Thymus (tissue), 11 donors: ENCODE data around the gene ARMC2. TPM values are rescaled to one million over a fixed set of nuclear protein-coding genes. Genes with fewer than 3 reads are reported as not detected.

ENCODE experiments used
- DNase-seq, 9 donors: peaks; one replicate each; pipeline ENCODE4 v3.0.0-alpha.2; 2013; ENCODE audit warnings: low spot score in 9 of 9, low read depth in 6 of 9, missing footprints in 1 of 9
- H3K27ac ChIP-seq, 2 donors: one replicate each; pipeline ENCODE4 v1.5.1; 2013; ENCODE audit warnings: control low read depth in 1 of 2, low read depth in 1 of 2, low read length in 1 of 2, mild to moderate bottlenecking in 1 of 2, moderate library complexity in 1 of 2
- H3K27me3 ChIP-seq, 2 donors: one replicate each; pipeline ENCODE4 v1.5.1; 2013; ENCODE audit warnings: low read length in 1 of 2; ENCODE audit not compliant: control insufficient read depth in 2 of 2, insufficient read depth in 1 of 2
- H3K36me3 ChIP-seq, 2 donors: one replicate each; pipeline ENCODE4 v1.5.1; 2013; ENCODE audit warnings: low read length in 1 of 2, mild to moderate bottlenecking in 1 of 2, moderate library complexity in 1 of 2; ENCODE audit not compliant: control insufficient read depth in 2 of 2, insufficient read depth in 2 of 2
- H3K4me1 ChIP-seq, 2 donors: one replicate each; pipeline ENCODE4 v1.5.1; 2013; ENCODE audit warnings: low read length in 2 of 2; ENCODE audit not compliant: control insufficient read depth in 2 of 2, insufficient read depth in 2 of 2
- H3K4me3 ChIP-seq, 2 donors: one replicate each; pipeline ENCODE4 v1.5.1; 2013; ENCODE audit warnings: low read length in 2 of 2, control low read depth in 1 of 2, mild to moderate bottlenecking in 1 of 2
- H3K9me3 ChIP-seq, 2 donors: one replicate each; pipeline ENCODE4 v1.5.1; 2013; ENCODE audit warnings: low read length in 1 of 2, mild to moderate bottlenecking in 1 of 2; ENCODE audit not compliant: control insufficient read depth in 2 of 2, insufficient read depth in 1 of 2
- WGBS: extraction: QIAGEN DNeasy Blood & Tissue Kit; methylation state at CpG from one replicate; pipeline ENCODE4 v1.1.7; 2013; 5-methylcytosine and 5-hydroxymethylcytosine counted together
- polyA plus RNA-seq: library from polyadenylated mRNA; stranded (reverse); fragments of 200-250 nt; gene quantifications from one replicate; pipeline ENCODE4 v1.2.3, GENCODE V29; 2013
- total RNA-seq: library from RNA; stranded (reverse); fragments of 120-200 nt; gene quantifications from one replicate; pipeline ENCODE4 v1.2.4, GENCODE V29; 2013
- donor health status: healthy.

The ARMC2 gene
- total and polyA plus RNA-seq, 2 donors: 1.8 to 1.9 TPM

DNA sequence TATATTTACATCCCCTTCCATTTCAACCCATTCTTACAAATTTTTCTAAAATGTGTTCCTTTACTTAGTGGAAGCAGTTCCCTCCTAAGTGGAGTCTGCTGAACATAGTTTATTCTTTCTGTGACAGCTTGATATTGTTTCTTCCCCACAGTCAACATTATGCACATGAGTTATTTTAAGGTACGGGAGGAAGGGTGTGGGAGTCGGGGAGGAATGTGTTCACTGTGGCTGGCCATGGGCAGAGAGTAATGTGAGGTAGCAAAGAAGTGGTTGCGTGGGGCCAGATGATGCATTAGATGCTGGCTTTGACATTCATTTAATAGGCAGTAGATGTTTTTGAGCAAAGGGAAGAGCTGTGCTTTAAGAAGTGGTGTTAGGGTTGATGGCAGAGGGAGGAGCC is 98.5 kb downstream of the ARMC2 start:
- 75% methylated on average over 3 of the region's 3 CpGs for WGBS
- H3K4me3 ChIP-seq: no peak overlapping the region
- no peaks in the 10 kb centered on the region for H3K27me3 ChIP-seq
- H3K9me3 ChIP-seq: no peaks in the 10 kb centered on the region
- no peak for DNase-seq
- peaks cover 8 to 52% of the 10 kb centered on the region in 2 donors for H3K4me1 ChIP-seq
- H3K27ac ChIP-seq: peak overlapping the region in 1 of 2 donors; percentile 18
- no peaks in the 10 kb centered on the region for H3K36me3 ChIP-seq

DNA sequence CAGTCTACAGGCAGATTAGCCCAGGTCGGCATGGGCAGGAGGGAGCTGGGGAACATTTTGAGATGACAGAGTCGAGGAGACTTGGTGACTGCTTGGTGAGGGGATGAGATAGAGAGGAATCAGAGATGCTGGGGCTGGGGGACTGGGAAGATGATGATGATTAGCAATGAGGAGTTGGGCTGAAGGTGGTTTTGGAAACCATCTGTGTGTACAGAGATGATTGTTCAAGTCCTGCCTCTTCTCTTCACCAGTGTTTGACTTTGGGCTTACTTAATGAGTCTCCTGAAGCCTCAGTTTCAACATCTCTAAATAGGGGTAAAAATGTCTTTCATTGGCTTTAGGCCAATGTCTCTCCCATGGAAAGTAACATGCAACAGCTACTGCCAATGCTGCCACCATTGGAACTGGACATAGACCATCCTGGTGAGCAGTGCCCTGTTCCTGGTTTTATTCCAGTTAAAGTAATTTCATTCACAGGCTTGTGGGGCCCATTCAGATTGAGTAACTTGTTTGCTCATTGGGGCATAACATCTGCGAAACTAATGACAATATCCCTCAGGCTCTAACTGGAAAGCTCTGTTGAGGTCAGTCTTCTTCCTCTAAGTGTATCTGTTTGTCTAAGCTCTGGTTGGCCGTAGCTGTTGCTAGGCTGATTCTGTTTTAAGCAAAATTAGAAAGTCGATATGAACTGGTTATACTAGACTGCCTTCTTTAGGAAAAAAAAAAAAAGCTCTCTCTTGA is 99.1 kb downstream of the ARMC2 start:
- Histone ChIP-seq H3K4me3 (no peak overlapping the region), H3K36me3 (no peaks in the 10 kb centered on the region), H3K4me1 (peaks cover 6 to 48% of the 10 kb centered on the region in 2 donors), H3K9me3 (no peaks in the 10 kb centered on the region), H3K27me3 (no peaks in the 10 kb centered on the region), H3K27ac (peak overlapping the region; percentile 19 to 61)
- 85% methylated on average over 5 of the region's 5 CpGs for WGBS
- DNase-seq: no peak

DNA sequence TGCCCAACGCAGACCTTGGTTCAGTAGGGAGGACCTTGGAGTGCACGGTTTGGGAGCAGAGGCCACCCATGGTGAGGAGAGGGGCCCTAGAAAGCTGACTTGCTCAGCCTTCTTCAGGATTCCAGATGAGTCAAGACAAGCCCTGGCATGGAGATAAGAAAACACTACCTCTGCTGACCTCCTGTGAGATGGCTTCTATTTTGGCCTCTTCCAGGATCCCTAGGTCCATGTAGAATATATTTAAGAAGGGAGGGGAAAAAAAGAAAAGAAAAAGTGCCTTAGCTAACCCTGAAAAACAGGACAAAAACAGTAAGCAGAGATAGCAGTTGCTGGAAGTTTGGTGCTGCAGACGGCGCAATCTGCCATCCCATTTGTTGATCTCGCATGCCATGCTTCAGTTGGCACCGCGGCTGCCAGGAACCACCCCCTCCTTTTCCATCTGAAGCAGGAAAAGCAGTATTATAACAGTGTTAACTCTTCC is 100.0 kb downstream of the ARMC2 start:
- H3K27me3 ChIP-seq: no peaks in the 10 kb centered on the region
- 73% methylated on average over 7 of the region's 7 CpGs for WGBS
- peak overlapping the region in 1 of 2 donors; percentile 56 for H3K27ac ChIP-seq
- H3K4me1 ChIP-seq: peaks cover 4 to 41% of the 10 kb centered on the region in 2 donors
- H3K36me3 ChIP-seq: no peaks in the 10 kb centered on the region
- H3K4me3 ChIP-seq: no peak overlapping the region
- DNase-seq: no peak
- no peaks in the 10 kb centered on the region for H3K9me3 ChIP-seq

DNA sequence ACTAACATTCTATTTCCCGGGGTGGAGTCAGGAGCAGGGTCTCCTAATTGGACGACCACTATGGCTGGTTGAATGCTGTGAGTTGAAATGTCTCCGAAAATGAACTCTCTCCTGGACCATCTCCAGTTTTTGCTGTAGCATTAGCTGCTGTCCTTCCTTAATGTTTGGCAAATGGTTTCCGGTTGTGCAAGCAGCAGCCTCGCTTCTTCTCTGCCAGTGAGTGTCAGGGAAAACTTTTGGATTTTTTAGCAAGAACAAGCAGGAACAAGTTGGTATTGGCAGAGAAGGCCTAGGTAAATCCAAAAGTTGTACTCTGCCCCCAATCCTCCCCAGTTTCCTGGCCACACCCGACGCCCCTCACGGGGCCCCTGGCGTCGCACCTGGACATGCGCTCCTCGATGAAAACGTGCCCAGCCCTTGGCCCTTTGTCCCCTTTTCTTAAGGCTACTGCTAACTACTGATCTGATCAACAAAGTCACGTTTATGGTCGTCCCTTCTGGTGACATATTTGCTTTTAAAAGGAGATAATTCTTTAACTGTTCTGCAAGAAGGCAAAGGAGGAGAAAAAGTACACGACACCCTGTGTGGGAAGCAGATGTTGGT is 103.2 kb downstream of the ARMC2 start:
- 95% methylated on average over 16 of the region's 16 CpGs for WGBS
- no peaks in the 10 kb centered on the region for H3K27me3 ChIP-seq
- H3K9me3 ChIP-seq: no peaks in the 10 kb centered on the region
- peak overlapping the region in 1 of 2 donors; percentile 58 for H3K27ac ChIP-seq
- H3K4me3 ChIP-seq: no peak overlapping the region
- peaks cover 0 to 25% of the 10 kb centered on the region in 2 donors for H3K4me1 ChIP-seq
- no peak for DNase-seq
- H3K36me3 ChIP-seq: no peaks in the 10 kb centered on the region

DNA sequence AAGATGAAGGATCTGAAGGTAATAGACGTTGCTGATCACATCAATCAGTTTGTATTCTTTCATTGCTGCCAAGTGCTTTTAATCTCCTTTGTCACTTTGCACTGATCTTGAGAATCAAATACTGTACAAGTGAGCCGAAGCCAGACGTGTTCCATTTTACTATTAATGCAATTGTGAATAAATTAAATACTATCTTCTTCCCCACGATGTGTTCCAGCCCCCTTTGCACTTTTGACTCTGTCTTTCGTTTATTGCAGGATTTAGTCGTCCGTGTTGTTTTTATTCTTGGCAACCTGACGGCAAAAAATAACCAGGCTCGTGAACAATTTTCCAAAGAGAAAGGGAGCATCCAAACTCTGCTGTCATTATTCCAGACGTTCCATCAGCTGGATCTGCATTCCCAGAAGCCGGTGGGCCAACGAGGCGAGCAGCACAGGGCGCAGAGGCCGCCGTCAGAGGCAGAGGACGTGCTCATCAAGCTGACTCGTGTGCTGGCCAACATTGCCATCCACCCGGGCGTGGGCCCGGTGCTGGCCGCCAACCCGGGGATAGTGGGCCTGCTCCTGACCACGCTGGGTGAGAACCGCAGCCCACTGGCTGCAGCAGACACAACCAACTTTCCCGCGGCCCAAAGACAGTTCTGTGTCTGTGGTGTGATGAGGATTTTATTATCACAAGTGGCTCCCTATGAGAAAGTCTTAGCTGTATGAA is 104.7 kb downstream of the ARMC2 start:
- Histone ChIP-seq H3K36me3 (no peaks in the 10 kb centered on the region), H3K27me3 (no peaks in the 10 kb centered on the region), H3K9me3 (no peaks in the 10 kb centered on the region), H3K4me1 (peaks cover 0 to 16% of the 10 kb centered on the region in 2 donors), H3K27ac (no peak overlapping the region), H3K4me3 (no peak overlapping the region)
- 95% methylated on average over 27 of the region's 27 CpGs for WGBS
- no peak for DNase-seq

DNA sequence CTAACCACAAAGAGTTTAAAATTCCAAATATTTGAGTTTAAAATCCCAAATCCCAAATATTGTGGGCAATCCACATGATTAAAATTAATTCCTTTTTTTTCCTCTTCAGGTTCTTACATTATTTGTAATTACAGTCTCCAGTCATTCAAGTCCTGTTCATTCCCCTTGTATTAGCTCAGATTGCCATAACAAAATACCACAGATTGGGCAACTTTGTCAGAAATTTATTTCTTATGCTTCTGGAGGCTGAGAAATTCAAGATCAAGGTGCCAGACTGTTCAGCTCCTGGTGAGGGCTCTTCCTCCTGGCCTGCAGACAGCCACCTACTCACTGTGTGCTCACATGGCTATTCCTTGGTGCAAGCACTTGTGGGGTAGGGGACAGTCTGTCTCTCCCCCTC is 105.5 kb downstream of the ARMC2 start:
- H3K9me3 ChIP-seq: no peaks in the 10 kb centered on the region
- no peaks in the 10 kb centered on the region for H3K36me3 ChIP-seq
- no peak overlapping the region for H3K27ac ChIP-seq
- no peak for DNase-seq
- H3K4me1 ChIP-seq: peaks cover 0 to 9% of the 10 kb centered on the region in 2 donors
- H3K27me3 ChIP-seq: no peaks in the 10 kb centered on the region
- no peak overlapping the region for H3K4me3 ChIP-seq

DNA sequence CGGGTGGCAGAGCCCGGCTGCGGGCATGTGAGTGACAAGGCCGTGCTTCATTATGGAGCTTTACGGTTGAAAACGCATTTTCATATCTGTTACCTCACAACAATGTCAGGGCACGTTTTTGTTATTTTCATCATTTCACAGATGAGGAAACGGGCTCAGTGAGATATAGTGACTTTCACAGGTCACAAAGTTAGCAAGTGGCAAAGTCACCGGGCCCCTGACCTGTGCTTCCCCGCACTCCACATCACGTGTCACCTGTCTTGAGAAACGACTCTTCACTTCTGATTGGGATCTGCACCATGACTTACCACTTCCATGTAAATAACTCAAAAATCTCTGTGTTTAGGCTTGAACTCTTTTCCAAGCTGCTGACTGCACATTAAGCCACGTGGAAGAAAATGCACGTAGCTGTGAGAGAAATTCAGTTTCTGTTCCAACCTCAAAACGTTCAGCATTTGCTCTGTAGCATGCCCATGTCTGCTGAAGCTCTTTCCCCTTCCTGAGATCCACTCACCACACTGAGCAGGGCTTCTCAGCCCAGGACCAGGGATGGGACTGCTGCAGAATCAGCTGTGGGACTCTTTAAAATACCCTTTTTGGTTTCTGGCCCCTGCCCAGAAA is 107.2 kb downstream of the ARMC2 start:
- DNase-seq: no peak
- Histone ChIP-seq H3K4me1 (peaks cover 0 to 7% of the 10 kb centered on the region in 2 donors), H3K9me3 (no peaks in the 10 kb centered on the region), H3K27ac (peak overlapping the region in 1 of 2 donors; percentile 8), H3K27me3 (no peaks in the 10 kb centered on the region), H3K4me3 (no peak overlapping the region), H3K36me3 (no peaks in the 10 kb centered on the region)
- 80% methylated on average over 15 of the region's 15 CpGs for WGBS

DNA sequence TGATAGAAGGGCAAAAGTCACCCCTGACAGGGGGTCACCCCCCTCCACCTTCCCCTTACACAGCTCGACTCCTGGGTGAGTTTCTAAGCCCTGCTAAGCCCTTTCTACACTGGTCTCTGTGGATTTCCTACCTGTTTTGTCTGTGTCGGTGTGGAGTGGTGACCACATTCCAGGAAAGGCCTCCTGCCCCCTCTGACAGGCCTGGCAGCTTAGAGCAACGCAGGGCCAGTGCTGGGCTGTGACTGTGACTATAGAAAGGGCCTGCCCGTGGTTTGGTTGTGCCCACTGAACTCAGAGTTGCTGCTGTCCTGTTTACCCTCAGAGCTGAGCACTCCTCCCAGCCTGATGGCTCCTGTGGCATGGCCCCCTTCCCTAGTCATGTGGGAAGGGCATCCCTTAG is 109.0 kb downstream of the ARMC2 start:
- no peak for DNase-seq
- Histone ChIP-seq H3K27ac (no peak overlapping the region), H3K9me3 (no peaks in the 10 kb centered on the region), H3K4me1 (peaks cover 0 to 7% of the 10 kb centered on the region in 2 donors), H3K27me3 (no peaks in the 10 kb centered on the region), H3K4me3 (no peak overlapping the region), H3K36me3 (no peaks in the 10 kb centered on the region)
- 84% methylated on average over 4 of the region's 4 CpGs for WGBS
